Astrocyte (in vitro differentiated cells and primary cell): ENCODE results near the gene SGPP1.

Experiments used
- CTCF ChIP-seq: IDR thresholded peaks from 2 replicates; pipeline ENCODE4 v1.5.1; 2011; ENCODE audit warnings: low read depth, mild to moderate bottlenecking, inconsistent platforms, low read length, moderate library complexity; ENCODE audit not compliant: insufficient read depth
- EZH2 ChIP-seq: IDR thresholded peaks from 2 replicates; pipeline ENCODE4 v1.6.1; 2012; ENCODE audit warnings: mild to moderate bottlenecking, low read length, inconsistent platforms; ENCODE audit not compliant: insufficient read depth

DNA sequence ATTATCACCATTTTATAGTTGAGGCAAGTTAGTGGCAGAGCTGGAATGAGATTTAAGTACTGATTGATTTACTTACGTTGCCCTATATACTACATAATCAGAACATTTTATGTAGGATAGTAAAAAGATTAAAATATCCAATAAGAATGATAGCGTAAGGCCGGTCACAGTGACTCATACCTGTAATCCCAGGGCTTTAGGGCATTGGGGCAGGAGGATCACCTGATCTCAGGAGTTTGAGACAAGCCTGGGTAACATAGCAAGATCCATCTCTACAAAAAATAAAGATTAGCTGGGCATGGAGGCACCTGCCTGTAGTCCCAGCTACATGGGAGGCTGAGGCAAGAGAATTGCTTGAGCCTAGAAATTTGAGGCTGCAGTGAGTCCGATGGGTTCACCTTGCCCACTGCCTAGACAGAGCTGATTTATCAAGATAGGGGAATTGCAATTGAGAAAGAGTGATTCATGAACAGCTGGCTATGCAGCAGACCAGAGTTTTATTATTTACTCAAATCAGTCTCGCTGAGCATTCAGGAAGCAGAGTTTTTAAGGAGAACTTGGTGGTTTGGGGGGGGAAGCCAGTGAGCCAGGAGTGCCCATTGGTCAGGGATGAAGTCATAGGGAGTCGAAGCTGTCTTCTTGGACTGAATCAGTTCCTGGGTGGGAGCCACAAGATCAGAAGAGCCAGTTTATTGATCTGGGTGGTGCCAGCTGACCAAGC, 24.7 kb upstream of the SGPP1 start:
- no peak for TF ChIP-seq EZH2
- TF ChIP-seq CTCF, result no peak
